Activated CD8-positive, alpha-beta memory T cell treated with anti-CD3 and anti-CD28 coated beads for 36 hours (primary cell): ENCODE measurements around the gene BCL2. TPM values are rescaled to one million over a fixed set of nuclear protein-coding genes. Genes with fewer than 3 reads are reported as not detected.

Experiments
- CTCF ChIA-PET: fragments of 350-600 bp; sonication (Branson Sonifier 250); formaldehyde crosslinking; loops from one replicate; lab custom pipeline; 2021; ENCODE audit warnings: antibody characterized with exemption; lab: Charles Lee
- POLR2A ChIA-PET: fragments of 350-600 bp; sonication (Branson Sonifier 250); formaldehyde crosslinking; loops from one replicate; lab custom pipeline; 2021; ENCODE audit warnings: antibody characterized with exemption; lab: Charles Lee
- total RNA-seq, 2 experiments: library from RNA; stranded (reverse); gene quantifications; one replicate each; pipeline ENCODE4 v1.2.3, GENCODE V29; 2021

Gene BCL2
- total RNA-seq, 2 experiments from 2014 or later, result 74.9 to 75.7 TPM

DNA sequence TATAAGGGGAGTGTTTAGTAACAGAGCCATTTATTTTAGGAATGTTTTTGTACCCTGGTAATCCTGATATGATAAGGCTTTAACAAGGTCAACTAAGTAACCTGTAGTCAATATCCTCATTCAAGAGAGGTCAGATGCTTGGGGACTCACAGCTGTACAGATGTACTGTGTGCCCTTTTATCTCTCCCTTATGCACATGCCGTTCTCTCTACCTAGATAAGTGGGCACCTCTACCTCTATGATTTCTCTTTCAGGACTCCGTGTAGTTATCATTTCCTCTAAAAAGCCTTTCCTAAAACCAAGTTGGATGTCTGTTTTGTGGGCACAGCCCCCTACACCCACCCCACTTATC is 132.4 kb downstream of the BCL2 start:
- CTCF ChIA-PET, result no interaction called here

DNA sequence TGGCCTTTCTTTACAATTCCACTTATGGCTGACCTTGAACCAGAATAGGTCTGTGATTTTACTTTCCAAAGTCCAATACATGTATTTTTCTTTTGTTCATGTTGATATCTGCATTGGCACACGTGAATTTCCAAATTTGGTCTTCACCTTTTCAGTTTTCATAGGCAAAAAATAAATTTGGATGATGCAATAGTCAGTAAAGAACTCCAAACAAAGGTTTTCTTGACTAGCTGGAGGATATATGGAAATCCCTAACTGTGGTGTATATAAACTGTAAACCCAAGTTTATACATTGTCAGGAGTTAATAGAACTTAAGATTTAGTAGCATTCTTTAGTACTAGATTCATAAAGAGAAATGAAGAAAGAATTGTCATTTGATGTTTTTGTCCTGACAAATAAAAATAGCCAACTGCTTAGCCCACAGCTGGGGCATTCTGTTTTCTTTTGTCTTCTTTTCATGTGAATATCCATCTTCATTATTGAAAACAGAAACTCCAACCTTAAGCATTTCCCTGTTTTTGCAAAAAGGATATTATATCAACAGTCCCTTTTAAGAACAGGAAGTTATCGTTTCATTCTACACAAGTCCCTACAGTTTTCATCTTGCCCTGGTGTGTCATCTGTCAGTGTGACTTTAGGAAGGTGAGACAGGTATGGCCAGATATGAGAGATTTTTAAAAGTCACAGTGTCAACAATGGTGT is 132.9 kb downstream of the BCL2 start:
- CTCF ChIA-PET, result interaction anchor here (1.0 to 1.8 kb wide), 2 partner anchors 25 to 32 kb away, joined by 3 to 5 read pairs; no protein-coding TSS in a partner anchor
- POLR2A ChIA-PET, result interaction anchor here (1.0 kb wide), 1 partner anchor 16 kb away, joined by 3 read pairs; no protein-coding TSS in a partner anchor

More for the DNA sequence above, 132.4 kb downstream of the BCL2 start:
- POLR2A ChIA-PET, result no interaction called here

DNA sequence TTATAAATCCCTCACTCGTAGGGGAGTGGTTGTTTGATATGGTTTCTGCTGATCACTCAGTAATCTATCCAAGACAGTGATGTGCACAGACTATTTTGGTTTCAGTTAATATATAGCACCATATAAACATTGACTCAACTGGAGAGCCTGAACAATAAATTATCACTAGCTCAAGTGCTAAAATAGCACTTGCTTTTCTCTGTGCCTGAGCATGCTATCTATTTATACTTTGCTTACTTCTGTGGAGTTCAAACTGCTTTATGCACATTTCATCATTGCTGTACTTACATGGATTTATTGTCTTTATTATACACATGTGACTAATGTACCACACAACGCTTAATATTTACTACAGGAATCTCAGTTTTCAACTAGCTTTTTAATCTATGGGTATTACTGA is 133.6 kb downstream of the BCL2 start:
- POLR2A ChIA-PET, result interaction anchor here (1.0 kb wide), 1 partner anchor 15 kb away, joined by 3 read pairs; no protein-coding TSS in a partner anchor
- CTCF ChIA-PET, result interaction anchor here (0.8 to 1.8 kb wide), 3 partner anchors 24 to 131 kb away, joined by 3 to 5 read pairs (median 3); no protein-coding TSS in a partner anchor

DNA sequence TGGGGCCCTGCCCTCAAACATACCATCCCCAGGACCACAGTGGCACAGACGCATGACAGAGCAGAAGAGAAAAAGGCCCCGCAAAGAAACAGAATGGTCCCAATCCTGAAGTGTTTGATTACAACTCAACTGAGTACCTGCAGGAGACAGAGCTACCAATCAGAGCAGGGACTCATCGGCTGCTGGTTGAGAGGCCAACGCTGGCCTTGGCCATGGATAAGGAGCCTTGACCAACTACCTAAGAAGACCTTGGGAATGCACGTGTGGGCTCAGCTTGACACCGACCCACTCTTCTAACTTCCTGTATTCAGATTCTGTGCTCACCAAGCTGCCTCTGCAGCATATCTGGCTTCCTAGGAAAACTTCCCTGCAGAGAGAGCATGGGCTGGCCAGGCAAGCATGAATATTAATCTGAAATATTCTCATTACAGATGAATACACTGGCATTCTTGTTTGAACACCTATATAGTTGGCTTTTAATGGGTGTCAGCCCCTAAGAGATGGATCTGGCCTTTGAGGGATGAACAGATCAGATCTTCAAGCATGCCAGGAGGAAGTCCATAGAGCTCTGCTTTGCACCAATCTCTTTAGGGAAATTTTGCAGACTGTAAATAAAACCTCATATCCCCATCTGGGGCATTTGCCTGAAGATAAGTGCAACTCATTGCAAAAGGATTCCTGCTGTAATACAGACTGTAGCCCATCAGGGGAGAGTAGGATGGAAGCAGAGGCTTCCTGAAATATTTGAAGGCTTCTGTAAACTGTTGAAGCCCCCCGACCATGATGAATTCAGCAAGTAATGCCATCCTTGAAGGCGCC is 135.4 kb downstream of the BCL2 start:
- ChIA-PET POLR2A (no interaction called here), CTCF (interaction anchor here (1.5 to 1.6 kb wide), 2 partner anchors 13 to 29 kb away, joined by 3 to 6 read pairs; no protein-coding TSS in a partner anchor)

DNA sequence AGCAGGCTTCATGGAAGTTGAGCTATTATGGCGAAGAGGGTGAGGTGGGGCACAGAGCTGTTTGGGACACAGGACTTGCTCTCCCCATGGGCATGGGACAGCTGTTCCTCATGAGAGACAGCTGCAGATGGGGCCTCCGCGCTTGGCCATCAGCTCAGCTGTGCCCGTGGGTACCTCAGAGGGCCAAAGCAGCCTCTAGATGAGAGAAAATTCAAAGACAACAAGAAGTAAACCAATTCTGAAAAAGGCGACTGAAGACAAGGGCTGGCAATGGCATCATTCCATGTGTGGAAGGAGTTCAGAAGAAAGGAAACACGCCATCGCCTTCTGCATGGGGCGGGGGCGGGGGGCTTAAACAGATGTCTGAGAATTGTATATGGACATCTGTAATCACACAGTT is 136.2 kb downstream of the BCL2 start:
- CTCF ChIA-PET, result interaction anchor here (1.5 kb wide), 1 partner anchor 28 kb away, joined by 3 read pairs; no protein-coding TSS in a partner anchor
- POLR2A ChIA-PET, result no interaction called here

DNA sequence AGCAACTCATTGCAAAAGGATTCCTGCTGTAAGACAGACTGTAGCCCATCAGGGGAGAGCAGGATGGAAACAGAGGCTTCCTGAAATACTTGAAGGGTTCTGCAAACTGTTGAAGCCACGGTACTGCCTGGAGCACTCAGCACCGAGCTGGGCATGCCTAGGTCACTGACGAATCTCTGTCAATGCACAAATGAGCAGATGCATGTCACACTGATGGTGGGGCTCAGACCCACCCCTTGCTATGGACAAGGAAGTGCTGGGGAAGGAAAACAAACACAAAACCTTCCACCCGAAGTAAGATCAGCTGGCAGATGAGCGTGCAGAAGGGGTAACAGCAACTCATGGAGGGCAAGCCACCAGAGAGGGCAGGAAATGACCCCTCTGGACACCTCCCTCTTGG is 136.7 kb downstream of the BCL2 start:
- ChIA-PET CTCF (interaction anchor here (0.8 kb wide), 1 partner anchor 135 kb away, joined by 3 read pairs; no protein-coding TSS in a partner anchor), POLR2A (no interaction called here)

DNA sequence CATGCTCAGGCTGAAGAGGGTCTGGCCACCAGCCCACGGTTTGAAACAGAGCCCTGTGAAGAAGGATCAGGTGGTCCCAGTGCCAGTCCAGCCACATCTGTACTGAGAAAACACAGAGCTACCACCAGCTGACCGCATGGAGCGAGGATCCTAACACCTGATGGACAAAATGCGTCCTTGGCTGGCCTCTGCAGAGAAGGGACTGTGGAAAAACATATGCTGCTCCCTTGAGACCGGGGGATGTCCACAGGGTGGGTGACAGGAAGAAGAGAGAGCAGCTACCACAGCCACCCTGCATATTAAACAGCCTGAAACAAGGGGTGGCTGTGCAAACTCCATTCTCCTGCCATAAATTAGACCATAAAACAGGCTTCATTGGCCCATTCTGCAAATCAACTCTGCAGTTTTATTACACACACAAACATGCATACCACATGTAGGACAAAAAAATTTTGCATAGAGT is 137.2 kb downstream of the BCL2 start:
- CTCF ChIA-PET, result interaction anchor here (0.8 to 1.7 kb wide), 3 partner anchors 12 to 136 kb away, joined by 3 to 6 read pairs (median 3); no protein-coding TSS in a partner anchor

DNA sequence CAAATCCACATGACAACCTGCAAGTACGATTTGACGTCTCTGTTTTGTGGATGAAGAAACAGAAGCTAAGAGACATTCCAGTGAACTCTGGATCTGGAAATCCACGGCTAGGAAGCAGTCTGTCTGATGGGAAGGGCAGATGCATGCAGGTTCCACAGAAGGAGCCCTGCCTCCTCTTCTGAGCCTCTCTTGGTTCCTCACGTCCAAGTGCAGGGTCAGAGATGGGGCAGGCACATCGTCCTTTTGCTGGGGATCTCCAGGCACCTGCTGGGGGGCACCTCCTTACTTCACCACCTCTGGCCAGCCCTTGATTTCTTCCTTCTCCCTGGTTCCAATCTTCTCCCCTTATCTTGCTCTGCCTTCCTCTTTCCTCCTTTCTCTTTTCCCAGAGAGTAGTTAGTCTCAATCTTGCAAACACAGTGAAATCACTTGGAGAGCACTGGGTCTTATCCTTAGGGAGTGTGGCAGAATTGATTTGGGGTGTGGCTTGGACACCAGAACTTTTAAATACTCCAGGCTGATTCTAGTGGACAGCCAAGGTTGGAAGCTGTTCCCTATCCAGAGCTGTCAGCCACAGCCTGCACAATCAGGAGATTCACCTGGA is 137.8 kb downstream of the BCL2 start:
- CTCF ChIA-PET, result interaction anchor here (0.6 to 1.7 kb wide), 6 partner anchors 11 to 136 kb away, joined by 3 to 6 read pairs (median 3); no protein-coding TSS in a partner anchor
- POLR2A ChIA-PET, result interaction anchor here (0.7 to 1.3 kb wide), 4 partner anchors 15 to 136 kb away, joined by 3 to 5 read pairs (median 4); no protein-coding TSS in a partner anchor

More for the DNA sequence above, 137.2 kb downstream of the BCL2 start:
- POLR2A ChIA-PET, result no interaction called here

DNA sequence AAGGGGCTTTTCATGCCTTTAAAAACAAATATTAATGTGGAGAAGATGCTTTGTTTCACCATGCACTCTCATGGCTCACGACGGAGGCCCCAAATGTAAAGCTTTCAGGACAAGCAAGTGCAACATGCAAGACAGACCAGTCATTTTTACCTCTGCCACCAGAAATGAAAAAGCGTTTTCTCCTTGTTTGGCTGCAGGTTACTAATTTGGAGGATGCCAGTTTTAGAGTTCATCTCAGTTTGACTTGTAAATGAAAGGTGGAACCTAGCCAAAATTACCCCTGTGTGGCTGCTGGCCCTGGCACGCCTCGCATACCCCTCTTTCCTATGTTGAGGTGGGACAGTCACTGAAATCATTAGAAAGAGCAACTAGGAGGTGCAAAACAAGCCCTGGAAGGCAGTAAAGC is 138.6 kb downstream of the BCL2 start:
- ChIA-PET CTCF (interaction anchor here (0.6 to 1.7 kb wide), 7 partner anchors 10 to 138 kb away, joined by 3 to 6 read pairs (median 4); no protein-coding TSS in a partner anchor), POLR2A (interaction anchor here (0.7 to 1.3 kb wide), 5 partner anchors 15 to 137 kb away, joined by 3 to 6 read pairs (median 4); no protein-coding TSS in a partner anchor)

DNA sequence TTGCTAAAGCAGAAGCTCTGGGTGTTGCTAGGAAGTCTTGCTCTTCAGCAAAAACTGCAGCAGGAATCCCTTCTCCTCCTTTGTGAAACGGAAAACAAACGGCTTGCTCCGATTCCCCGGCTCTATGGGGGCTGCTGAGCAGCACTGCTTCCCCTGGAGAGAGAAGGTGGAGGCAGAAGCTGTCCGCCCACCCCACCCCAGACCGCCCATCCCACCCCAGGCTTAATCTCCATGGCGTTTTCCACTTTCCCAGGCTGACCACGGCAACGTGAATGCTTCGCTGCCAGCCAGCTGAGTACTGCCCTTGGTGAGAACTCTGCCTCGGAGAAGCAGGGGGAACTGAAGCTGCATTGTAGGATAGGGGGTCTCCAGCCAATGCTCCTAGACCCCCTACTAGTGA is 139.2 kb downstream of the BCL2 start:
- POLR2A ChIA-PET, result interaction anchor here (1.2 to 1.3 kb wide), 2 partner anchors 16 to 19 kb away, joined by 4 to 6 read pairs; no protein-coding TSS in a partner anchor
- CTCF ChIA-PET, result interaction anchor here (0.9 to 1.5 kb wide), 5 partner anchors 18 to 138 kb away, joined by 3 to 6 read pairs (median 4); no protein-coding TSS in a partner anchor

DNA sequence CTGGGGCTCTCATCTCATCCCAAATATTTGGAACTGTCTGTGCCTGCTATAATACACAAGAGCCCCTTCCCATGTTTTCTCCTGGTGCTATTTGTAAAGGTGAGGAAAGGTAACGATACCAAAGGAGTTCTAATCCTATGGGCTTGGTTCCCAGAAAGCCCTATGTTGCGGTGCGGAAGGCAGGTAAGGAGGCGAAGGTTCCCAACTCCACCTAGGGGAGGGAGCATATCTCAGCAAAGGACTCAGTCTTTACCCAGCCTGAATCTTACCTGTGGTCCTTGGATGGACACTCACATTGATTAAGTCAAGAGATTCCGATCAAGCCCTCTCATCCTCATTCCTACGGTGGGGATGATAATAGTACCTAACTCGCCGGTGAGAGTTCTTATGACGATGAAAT is 140.1 kb downstream of the BCL2 start:
- ChIA-PET CTCF (interaction anchor here (0.9 to 1.1 kb wide), 2 partner anchors 17 to 24 kb away, joined by 3 read pairs; no protein-coding TSS in a partner anchor), POLR2A (no interaction called here)

DNA sequence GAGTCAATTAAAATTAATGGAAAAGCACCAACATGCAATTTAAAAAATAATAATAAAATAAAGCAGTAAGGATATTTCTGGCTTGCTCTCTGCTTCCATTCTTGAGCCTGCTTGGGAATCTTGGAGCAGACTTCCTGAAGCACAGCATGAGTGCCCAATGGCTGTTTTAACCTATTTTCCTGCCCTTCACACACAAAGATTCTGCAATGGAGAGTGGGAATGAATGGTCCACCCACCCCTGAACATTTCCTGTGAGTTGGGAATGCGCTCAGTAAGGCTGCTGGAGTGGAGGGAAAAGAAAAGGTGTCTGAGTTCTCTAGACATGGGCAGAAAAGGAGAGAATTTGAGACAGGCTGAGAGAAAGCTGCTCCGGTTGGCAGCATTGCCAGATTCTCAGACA is 140.6 kb downstream of the BCL2 start:
- POLR2A ChIA-PET, result no interaction called here
- CTCF ChIA-PET, result no interaction called here

DNA sequence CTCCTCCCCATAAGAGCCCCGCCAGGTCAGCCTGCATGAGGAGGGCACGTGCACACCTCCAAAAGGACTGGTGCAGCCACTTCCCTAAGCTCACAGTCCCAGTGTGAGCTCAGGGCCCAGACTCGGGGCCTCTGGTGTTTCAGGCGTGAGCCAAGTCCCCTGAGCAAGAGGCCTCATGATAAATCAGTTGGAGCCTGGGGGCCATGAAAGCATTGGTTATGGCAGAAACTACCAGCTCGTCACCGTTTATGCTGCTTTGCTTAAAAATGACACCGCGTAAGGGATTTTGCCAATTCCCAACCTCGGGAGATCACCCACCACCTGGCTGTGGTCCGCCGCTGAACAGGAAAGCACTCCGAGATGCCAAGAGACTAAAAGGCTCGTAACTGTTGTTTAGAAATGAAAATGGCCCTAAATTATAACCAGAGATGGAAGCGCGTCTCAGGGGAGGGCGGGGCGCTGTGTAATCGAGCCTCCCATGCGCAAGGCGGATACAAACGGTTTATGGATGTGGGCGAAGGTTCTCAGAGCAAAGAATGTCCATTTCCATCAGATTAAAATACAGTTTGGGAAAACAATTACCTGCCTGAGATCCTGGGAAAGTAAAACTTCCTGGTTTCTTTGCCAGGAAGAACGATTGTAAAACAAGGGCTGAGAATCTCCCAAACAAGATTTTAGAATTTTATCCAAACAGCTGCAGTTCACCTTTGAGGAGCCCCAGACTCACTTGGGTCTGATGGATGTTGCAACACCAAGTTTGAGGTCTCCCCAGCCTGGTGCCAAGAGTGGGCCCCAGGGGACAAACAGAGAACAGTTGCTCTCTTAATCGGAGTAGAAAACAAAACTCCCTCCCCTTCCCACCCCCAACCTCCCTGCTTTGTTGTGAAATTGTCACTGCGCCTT is 141.4 kb downstream of the BCL2 start:
- POLR2A ChIA-PET, result no interaction called here
- CTCF ChIA-PET, result interaction anchor here (1.0 kb wide), 1 partner anchor 16 kb away, joined by 5 read pairs; no protein-coding TSS in a partner anchor

DNA sequence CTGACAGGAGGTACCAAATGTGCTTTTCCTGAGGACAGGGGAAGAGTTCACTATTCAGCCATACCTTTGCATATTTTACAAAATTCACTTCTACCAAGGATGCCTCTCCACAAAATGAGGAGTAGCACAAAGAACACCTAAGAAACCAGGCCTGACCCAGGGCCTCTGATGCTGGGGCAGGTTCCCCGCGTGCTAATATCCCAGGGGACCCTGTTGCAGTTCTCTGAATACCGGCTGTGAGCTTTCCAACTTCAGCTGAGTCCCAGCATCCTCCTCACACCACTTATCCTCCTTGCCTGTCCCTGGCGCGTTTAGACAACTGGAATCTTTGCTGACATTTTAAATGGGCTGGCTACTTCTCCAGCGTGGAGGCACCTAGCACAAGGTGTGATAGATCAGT is 142.3 kb downstream of the BCL2 start:
- ChIA-PET CTCF (interaction anchor here (1.0 kb wide), 1 partner anchor 15 kb away, joined by 5 read pairs; no protein-coding TSS in a partner anchor), POLR2A (no interaction called here)

DNA sequence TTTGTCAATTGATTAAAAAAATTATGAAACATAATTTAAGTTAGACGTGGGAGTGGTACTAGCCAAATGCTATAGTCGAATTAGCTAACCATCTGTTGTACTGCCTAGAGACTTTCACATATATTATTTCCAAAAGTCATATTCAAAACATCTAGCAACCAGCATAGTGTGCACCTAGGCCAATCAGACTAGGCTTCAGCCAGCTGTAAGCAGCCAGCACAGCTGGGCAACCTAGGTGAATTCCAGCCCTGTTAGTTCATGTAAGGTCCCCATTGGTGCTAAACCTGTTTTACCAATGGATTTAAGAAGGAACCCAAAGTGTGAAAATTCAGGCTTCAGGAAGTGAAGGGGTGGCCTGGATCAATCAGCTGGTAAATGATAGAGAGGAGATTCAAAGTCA is 144.3 kb downstream of the BCL2 start:
- CTCF ChIA-PET, result interaction anchor here (0.9 to 1.5 kb wide), 2 partner anchors 44 to 148 kb away, joined by 3 read pairs; no protein-coding TSS in a partner anchor
- POLR2A ChIA-PET, result no interaction called here

DNA sequence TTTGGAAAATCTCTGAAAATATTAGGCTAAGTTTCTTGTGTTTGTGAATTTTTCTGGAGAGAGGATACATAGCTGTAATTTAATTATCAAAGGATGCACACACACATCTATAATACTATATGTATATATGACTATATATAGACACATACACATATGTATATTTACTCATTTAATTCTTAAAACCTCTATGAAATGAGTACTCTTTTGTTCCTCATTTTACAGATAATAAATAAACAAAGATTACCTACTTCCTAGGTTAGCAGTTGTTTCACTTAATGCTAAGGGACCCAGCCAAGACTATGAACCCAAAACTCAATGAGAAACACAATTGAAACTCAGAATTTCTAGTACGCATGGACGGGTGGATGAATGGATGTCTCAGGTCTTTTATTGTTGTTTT is 145.6 kb downstream of the BCL2 start:
- ChIA-PET POLR2A (no interaction called here), CTCF (interaction anchor here (0.7 to 1.1 kb wide), 2 partner anchors 11 to 50 kb away, joined by 4 to 5 read pairs; no protein-coding TSS in a partner anchor)

DNA sequence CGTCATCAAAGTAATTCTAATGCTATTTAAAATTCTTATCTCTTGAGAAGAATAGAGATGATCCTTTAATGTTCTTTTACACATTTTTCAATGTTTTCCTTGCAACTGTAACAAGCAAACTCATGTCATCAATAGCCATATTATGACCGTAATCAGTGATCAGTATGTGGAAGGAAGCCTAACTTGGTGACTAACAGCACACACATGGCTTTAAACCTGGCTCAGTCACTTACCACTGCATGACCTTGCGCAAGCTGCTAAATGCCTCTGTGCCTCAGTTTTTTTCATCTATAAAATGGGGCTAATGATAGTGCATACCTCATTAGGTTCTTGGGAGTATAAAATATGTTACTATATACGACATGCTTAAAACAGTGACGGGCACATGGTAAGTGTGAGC is 149.7 kb downstream of the BCL2 start:
- CTCF ChIA-PET, result interaction anchor here (1.0 kb wide), 1 partner anchor 44 kb away, joined by 3 read pairs; no protein-coding TSS in a partner anchor
- POLR2A ChIA-PET, result no interaction called here
